Natural killer cell (primary cell): ENCODE results near the gene ZSWIM6. TPM values are rescaled to one million over a fixed set of nuclear protein-coding genes. Genes with fewer than 3 reads are reported as not detected.

Source experiments
- ATAC-seq, 3 donors: fragments of 150-1000 bp in 2 of 3; fragments of 200-7000 bp in 1 of 3; cut with Tn5 transposase; 1 replicate in 1 of 3; 2 replicates in 2 of 3; pipeline ENCODE4 v1.10.0; 2021; ENCODE audit warnings: mild to moderate bottlenecking in 2 of 3, moderate library complexity in 2 of 3
- DNase-seq, 2 donors: peaks; one replicate each; pipeline versions ENCODE4 v3.0.0 to v3.0.0-alpha.2; 2013 to 2021; ENCODE audit warnings: mixed read lengths in 1 of 2
- H3K27ac ChIP-seq: one replicate; pipeline ENCODE4 v1.5.1; 2013; ENCODE audit warnings: mild to moderate bottlenecking, low read length
- H3K27me3 ChIP-seq: one replicate; pipeline ENCODE4 v1.6.1; 2013; ENCODE audit warnings: low read length; ENCODE audit not compliant: control insufficient read depth, insufficient read depth
- H3K36me3 ChIP-seq: one replicate; pipeline ENCODE4 v1.6.1; 2013; ENCODE audit warnings: low read length; ENCODE audit not compliant: control insufficient read depth, insufficient read depth
- H3K4me1 ChIP-seq: one replicate; pipeline ENCODE4 v1.6.1; 2013; ENCODE audit warnings: low read length; ENCODE audit not compliant: control insufficient read depth, insufficient read depth
- H3K4me3 ChIP-seq: one replicate; pipeline ENCODE4 v1.5.1; 2013; ENCODE audit warnings: low read length
- H3K9me3 ChIP-seq: one replicate; pipeline ENCODE4 v1.6.1; 2013; ENCODE audit warnings: low read length; ENCODE audit not compliant: control insufficient read depth, insufficient read depth
- H3K27ac Mint-ChIP-seq, 2 donors: one replicate each; pipeline ENCODE4 v1.8.0; 2022; ENCODE audit warnings: mild to moderate bottlenecking in 2 of 2, mixed read lengths in 2 of 2, moderate library complexity in 1 of 2
- H3K27me3 Mint-ChIP-seq, 2 donors: one replicate each; pipeline ENCODE4 v1.8.0; 2022; ENCODE audit warnings: low read depth in 2 of 2, mixed read lengths in 2 of 2
- H3K36me3 Mint-ChIP-seq: one replicate; pipeline ENCODE4 v1.8.0; 2022; ENCODE audit warnings: mixed read lengths
- H3K4me1 Mint-ChIP-seq, 2 donors: one replicate each; pipeline ENCODE4 v1.8.0; 2022; ENCODE audit warnings: mixed read lengths in 2 of 2
- H3K4me3 Mint-ChIP-seq: one replicate; pipeline ENCODE4 v1.8.0; 2022; ENCODE audit warnings: mild to moderate bottlenecking, moderate library complexity, mixed read lengths
- H3K9me3 Mint-ChIP-seq, 2 donors: one replicate each; pipeline ENCODE4 v1.8.0; 2022; ENCODE audit warnings: mixed read lengths in 2 of 2
- WGBS: methylation state at CpG from one replicate; pipeline ENCODE4 v1.1.7; 2013; ENCODE audit warnings: missing lambda C conversion rate; ENCODE audit not compliant: insufficient coverage; 5-methylcytosine and 5-hydroxymethylcytosine counted together
- intact Hi-C: fragments of 100-400 bp; cut with micrococcal nuclease; formaldehyde crosslinking; loops from one replicate; pipeline ENCODE4 v1.14.2; 2022
- total RNA-seq, 4 donors: library from RNA; stranded (reverse); fragments of 120-200 nt in 1 of 4; gene quantifications; one replicate each; pipeline versions ENCODE4 v1.2.3 to v1.2.4, GENCODE V29; 2013 to 2022
- TF ChIP-seq, protein P1 (sequence below): fragments of 200-600 bp; IDR thresholded peaks from one replicate; pipeline ENCODE4 v1.8.0; 2022; ENCODE audit warnings: antibody characterized with exemption

The ZSWIM6 gene
- total RNA-seq, 3 donors from 2014 or later (not counting 1 experiment from before 2014, with no cell fraction given), result 8.7 to 11.4 (median 10.5) TPM

GRCh38 chr5:61289669-61290306 lies 42.3 kb upstream of the ZSWIM6 start:
- DNase-seq (no peak), ATAC-seq (peak in 1 of 3 donors; percentile 19)
- no peaks in the 10 kb centered on the region for H3K9me3 Mint-ChIP-seq
- H3K4me1 Mint-ChIP-seq, result no peaks in the 10 kb centered on the region
- no peaks in the 10 kb centered on the region for H3K9me3 ChIP-seq
- no peaks in the 10 kb centered on the region for H3K36me3 ChIP-seq
- H3K4me1 ChIP-seq, result no peaks in the 10 kb centered on the region
- H3K4me3 Mint-ChIP-seq, result no peak overlapping the region
- 73% methylated on average over 5 of the region's 7 CpGs for WGBS
- no peaks in the 10 kb centered on the region for H3K27me3 ChIP-seq
- no peak overlapping the region for H3K27ac ChIP-seq
- H3K27me3 Mint-ChIP-seq, result no peaks in the 10 kb centered on the region
- intact Hi-C loops, result no loop called here
- H3K4me3 ChIP-seq, result no peak overlapping the region
- H3K36me3 Mint-ChIP-seq, result no peaks in the 10 kb centered on the region
- TF ChIP-seq, protein P1, sequence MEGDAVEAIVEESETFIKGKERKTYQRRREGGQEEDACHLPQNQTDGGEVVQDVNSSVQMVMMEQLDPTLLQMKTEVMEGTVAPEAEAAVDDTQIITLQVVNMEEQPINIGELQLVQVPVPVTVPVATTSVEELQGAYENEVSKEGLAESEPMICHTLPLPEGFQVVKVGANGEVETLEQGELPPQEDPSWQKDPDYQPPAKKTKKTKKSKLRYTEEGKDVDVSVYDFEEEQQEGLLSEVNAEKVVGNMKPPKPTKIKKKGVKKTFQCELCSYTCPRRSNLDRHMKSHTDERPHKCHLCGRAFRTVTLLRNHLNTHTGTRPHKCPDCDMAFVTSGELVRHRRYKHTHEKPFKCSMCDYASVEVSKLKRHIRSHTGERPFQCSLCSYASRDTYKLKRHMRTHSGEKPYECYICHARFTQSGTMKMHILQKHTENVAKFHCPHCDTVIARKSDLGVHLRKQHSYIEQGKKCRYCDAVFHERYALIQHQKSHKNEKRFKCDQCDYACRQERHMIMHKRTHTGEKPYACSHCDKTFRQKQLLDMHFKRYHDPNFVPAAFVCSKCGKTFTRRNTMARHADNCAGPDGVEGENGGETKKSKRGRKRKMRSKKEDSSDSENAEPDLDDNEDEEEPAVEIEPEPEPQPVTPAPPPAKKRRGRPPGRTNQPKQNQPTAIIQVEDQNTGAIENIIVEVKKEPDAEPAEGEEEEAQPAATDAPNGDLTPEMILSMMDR, result no peak
- H3K27ac Mint-ChIP-seq, result no peak overlapping the region

DNA sequence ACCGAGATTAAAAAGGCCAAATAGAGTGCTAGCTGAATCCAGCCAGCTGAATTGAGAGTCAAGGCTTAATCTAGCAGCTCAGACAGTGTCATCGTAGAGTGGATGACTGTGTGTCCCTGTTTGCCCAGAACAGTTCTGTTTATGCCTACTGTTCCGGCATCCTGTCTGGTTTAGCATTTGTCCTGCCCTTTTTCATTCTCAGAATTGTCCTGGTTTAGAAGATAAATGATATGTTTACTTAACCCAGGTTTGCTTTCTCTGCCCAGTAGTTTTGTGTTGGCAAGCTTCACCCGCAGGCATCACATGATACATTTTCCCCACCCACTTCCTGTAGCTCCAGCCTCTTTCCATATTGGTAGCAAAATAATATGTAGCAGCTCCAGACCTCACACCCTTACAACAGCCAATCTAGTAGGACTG lies 41.3 kb upstream of the ZSWIM6 start:
- intact Hi-C loops, result no loop called here
- no peak for ATAC-seq
- no peaks in the 10 kb centered on the region for H3K27me3 ChIP-seq
- WGBS, result 92% methylated on average over 4 of the region's 4 CpGs
- H3K9me3 ChIP-seq, result no peaks in the 10 kb centered on the region
- no peaks in the 10 kb centered on the region for H3K4me1 ChIP-seq
- no peaks in the 10 kb centered on the region for H3K9me3 Mint-ChIP-seq
- no peaks in the 10 kb centered on the region for H3K36me3 Mint-ChIP-seq
- H3K27me3 Mint-ChIP-seq, result no peaks in the 10 kb centered on the region
- no peak overlapping the region for H3K4me3 Mint-ChIP-seq
- H3K27ac Mint-ChIP-seq, result no peak overlapping the region
- TF ChIP-seq, protein P1, result no peak
- no peaks in the 10 kb centered on the region for H3K36me3 ChIP-seq
- no peak for DNase-seq
- H3K27ac ChIP-seq, result no peak overlapping the region
- H3K4me1 Mint-ChIP-seq, result no peaks in the 10 kb centered on the region
- no peak overlapping the region for H3K4me3 ChIP-seq

DNA sequence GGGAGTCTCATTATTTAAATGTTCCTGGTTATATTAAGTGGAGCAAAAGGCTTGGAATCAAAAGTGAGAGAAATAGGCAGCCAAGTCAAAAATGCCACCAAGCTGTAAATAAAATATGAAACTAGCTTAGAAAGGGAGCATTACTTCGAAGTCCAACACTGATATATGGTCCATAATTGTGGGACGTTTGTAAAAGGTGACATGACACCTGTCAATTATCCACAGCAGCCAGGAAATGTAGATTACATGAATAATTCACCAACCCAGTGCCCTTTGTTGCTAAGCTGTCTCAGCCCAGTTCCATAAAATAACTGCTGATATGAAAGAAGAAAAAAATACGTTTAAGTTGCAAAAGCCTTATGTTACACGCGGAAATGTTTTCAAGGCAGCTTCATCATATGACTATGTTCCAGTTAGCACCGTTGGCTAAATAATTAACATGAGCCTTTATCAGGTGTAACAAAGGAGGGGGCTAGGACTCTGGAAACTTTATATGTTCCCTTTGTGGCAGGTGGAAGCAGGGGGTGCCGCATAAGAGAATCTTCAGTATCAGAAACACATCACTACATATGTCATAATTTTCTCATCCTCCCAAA lies 39.9 kb upstream of the ZSWIM6 start:
- Mint-ChIP-seq H3K27me3 (no peaks in the 10 kb centered on the region), H3K4me3 (no peak overlapping the region), H3K9me3 (no peaks in the 10 kb centered on the region), H3K27ac (no peak overlapping the region), H3K4me1 (no peaks in the 10 kb centered on the region), H3K36me3 (no peaks in the 10 kb centered on the region)
- ATAC-seq, result no peak
- DNase-seq, result no peak
- Histone ChIP-seq H3K4me1 (no peaks in the 10 kb centered on the region), H3K27me3 (no peaks in the 10 kb centered on the region), H3K36me3 (no peaks in the 10 kb centered on the region), H3K27ac (no peak overlapping the region), H3K9me3 (no peaks in the 10 kb centered on the region), H3K4me3 (no peak overlapping the region)
- TF ChIP-seq, protein P1, result no peak
- 89% methylated on average over 6 of the region's 7 CpGs for WGBS
- intact Hi-C loops, result no loop called here

DNA sequence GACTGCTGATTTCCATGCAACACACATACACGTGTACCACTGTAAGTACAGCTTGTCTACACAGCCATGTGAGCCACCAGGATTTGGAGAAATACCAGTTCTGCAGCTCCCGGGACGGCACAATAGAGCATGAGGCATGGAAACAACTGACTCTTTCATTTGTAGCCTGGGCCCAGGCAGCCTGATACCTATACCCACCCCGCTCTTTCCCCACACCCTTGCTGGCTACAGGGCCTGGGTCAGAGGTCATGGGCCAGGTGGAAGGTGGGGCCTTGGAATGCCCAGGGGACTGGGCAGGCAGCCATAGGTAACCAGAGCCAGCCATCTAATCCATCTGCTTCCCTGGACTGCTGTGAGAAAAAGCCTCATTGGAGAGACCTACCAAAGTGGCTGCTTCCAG lies 39.0 kb upstream of the ZSWIM6 start:
- Mint-ChIP-seq H3K4me1 (no peaks in the 10 kb centered on the region), H3K36me3 (no peaks in the 10 kb centered on the region), H3K4me3 (no peak overlapping the region), H3K27me3 (no peaks in the 10 kb centered on the region), H3K9me3 (no peaks in the 10 kb centered on the region), H3K27ac (no peak overlapping the region)
- no peaks in the 10 kb centered on the region for H3K27me3 ChIP-seq
- H3K36me3 ChIP-seq, result no peaks in the 10 kb centered on the region
- intact Hi-C loops, result no loop called here
- H3K27ac ChIP-seq, result no peak overlapping the region
- TF ChIP-seq, protein P1, result no peak
- DNase-seq, result no peak
- no peaks in the 10 kb centered on the region for H3K4me1 ChIP-seq
- no peak for ATAC-seq
- no peak overlapping the region for H3K4me3 ChIP-seq
- no peaks in the 10 kb centered on the region for H3K9me3 ChIP-seq
- 92% methylated on average over 4 of the region's 4 CpGs for WGBS
